Keratinocyte (primary cell): Measurements from ENCODE around the gene UGT1A4.

ENCODE experiments used
- EZH2 ChIP-seq: IDR thresholded peaks from one replicate; pipeline ENCODE4 v1.6.1; 2012; ENCODE audit warnings: inconsistent platforms, mild to moderate bottlenecking, low read length, moderate library complexity
- TF ChIP-seq, protein P1 (sequence below), 3 experiments: IDR thresholded peaks in 1 of 3; conservative IDR thresholded peaks in 1 of 3; optimal IDR thresholded peaks in 1 of 3; 2 replicates in 2 of 3; 3 replicates in 1 of 3; pipeline versions ENCODE3 to v1.5.1; 2011; ENCODE audit warnings: low read length in 3 of 3, mild to moderate bottlenecking in 3 of 3, moderate library complexity in 2 of 3, control low read depth in 1 of 3, inconsistent platforms in 1 of 3; ENCODE audit not compliant: insufficient read depth in 2 of 3; ENCODE audit errors: extremely low read depth in 1 of 3

DNA sequence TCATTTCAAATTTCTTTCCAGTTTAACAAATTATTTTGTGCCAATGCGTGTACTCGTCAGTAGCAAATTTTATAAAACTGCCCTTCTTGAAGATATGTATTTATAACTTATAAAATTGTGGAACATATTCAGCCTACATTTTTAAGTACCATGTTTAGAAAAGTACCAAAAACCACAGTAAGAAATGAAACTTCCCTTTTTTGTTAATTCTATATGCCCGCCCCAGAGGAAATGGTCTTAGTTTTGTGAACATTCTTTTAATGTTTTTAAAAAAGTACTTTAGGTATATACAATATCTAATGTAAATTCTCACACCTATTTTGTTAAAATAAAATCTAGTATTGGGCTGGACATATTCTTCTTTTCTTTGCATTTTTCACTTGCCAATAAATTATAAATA lies 45.6 kb upstream of the UGT1A4 start:
- TF ChIP-seq, protein P1, sequence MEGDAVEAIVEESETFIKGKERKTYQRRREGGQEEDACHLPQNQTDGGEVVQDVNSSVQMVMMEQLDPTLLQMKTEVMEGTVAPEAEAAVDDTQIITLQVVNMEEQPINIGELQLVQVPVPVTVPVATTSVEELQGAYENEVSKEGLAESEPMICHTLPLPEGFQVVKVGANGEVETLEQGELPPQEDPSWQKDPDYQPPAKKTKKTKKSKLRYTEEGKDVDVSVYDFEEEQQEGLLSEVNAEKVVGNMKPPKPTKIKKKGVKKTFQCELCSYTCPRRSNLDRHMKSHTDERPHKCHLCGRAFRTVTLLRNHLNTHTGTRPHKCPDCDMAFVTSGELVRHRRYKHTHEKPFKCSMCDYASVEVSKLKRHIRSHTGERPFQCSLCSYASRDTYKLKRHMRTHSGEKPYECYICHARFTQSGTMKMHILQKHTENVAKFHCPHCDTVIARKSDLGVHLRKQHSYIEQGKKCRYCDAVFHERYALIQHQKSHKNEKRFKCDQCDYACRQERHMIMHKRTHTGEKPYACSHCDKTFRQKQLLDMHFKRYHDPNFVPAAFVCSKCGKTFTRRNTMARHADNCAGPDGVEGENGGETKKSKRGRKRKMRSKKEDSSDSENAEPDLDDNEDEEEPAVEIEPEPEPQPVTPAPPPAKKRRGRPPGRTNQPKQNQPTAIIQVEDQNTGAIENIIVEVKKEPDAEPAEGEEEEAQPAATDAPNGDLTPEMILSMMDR (optimal IDR thresholded peaks at IDR 0.05 in 1 of 3, IDR thresholded peaks at IDR 0.05 in 1 of 3, conservative IDR thresholded peaks at IDR 0.05 in 1 of 3; ENCODE audit: extremely low read depth in 1 of 3, insufficient read depth in 2 of 3, low read length in 3 of 3), result no peak
- TF ChIP-seq EZH2, result no peak
